Esophagus squamous epithelium (tissue), 5 donors: ENCODE data around the gene GBGT1. TPM values are rescaled to one million over a fixed set of nuclear protein-coding genes. Genes with fewer than 3 reads are reported as not detected.

ENCODE experiments used
- DNase-seq: peaks from one replicate; lab custom pipeline; 2025; lab: John Stamatoyannopoulos, UW
- H3K27ac ChIP-seq, 4 donors: fragments of 200-600 bp; sonication (generic); one replicate each; pipeline ENCODE4 v1.5.1; 2016 to 2019; ENCODE audit warnings: mild to moderate bottlenecking in 1 of 4
- H3K27me3 ChIP-seq, 4 donors: fragments of 200-600 bp; sonication (generic); 1 replicate in 3 of 4; 2 replicates in 1 of 4; pipeline versions ENCODE4 v1.5.1 to v1.6.0; 2017 to 2021; ENCODE audit warnings: antibody characterized with exemption in 1 of 4
- H3K36me3 ChIP-seq, 3 donors: fragments of 200-600 bp; sonication (generic); one replicate each; pipeline ENCODE4 v1.5.1; 2016 to 2019
- H3K4me1 ChIP-seq, 3 donors: fragments of 200-600 bp; sonication (generic); one replicate each; pipeline ENCODE4 v1.5.1; 2017 to 2019
- H3K4me3 ChIP-seq, 4 donors: fragments of 200-600 bp; sonication (generic); 1 replicate in 3 of 4; 2 replicates in 1 of 4; pipeline ENCODE4 v1.5.1; 2016 to 2019; ENCODE audit warnings: mild to moderate bottlenecking in 2 of 4, moderate library complexity in 1 of 4
- H3K9me3 ChIP-seq, 3 donors: fragments of 200-600 bp; sonication (generic); one replicate each; pipeline ENCODE4 v1.5.1; 2016 to 2019
- POLR2A ChIP-seq, 4 donors: fragments of 450-650 bp; IDR thresholded peaks; one replicate each; pipeline ENCODE4 v1.6.1; 2017; ENCODE audit warnings: antibody characterized with exemption in 4 of 4, mild to moderate bottlenecking in 4 of 4, moderate library complexity in 3 of 4
- WGBS, 2 donors: methylation state at CpG; one replicate each; pipeline ENCODE4 v1.1.5; 2018; 5-methylcytosine and 5-hydroxymethylcytosine counted together
- intact Hi-C: fragments of 100-400 bp; cut with DNase I; formaldehyde crosslinking; loops from one replicate; pipeline ENCODE4 v1.15.0; 2022
- total RNA-seq, 4 donors: library from RNA; depleted of rRNA; stranded (reverse); fragments of >200 nt; gene quantifications; one replicate each; pipeline ENCODE4 v1.1.0, GENCODE V29; 2016
- TF ChIP-seq, protein P1 (sequence below), 6 experiments: fragments of 450-650 bp in 4 of 6; fragments of 200-600 bp in 2 of 6; sonication (generic) in 2 of 6; IDR thresholded peaks; one replicate each; pipeline ENCODE4 v1.5.1; 2016 to 2019; ENCODE audit warnings: antibody characterized with exemption in 6 of 6, mild to moderate bottlenecking in 4 of 6, moderate library complexity in 4 of 6
- donor health status: DM: yes; HTN: yes; CAD: no.

Gene GBGT1
- total RNA-seq, 4 donors from 2014 or later: 3.0 to 8.8 (median 3.8) TPM

DNA sequence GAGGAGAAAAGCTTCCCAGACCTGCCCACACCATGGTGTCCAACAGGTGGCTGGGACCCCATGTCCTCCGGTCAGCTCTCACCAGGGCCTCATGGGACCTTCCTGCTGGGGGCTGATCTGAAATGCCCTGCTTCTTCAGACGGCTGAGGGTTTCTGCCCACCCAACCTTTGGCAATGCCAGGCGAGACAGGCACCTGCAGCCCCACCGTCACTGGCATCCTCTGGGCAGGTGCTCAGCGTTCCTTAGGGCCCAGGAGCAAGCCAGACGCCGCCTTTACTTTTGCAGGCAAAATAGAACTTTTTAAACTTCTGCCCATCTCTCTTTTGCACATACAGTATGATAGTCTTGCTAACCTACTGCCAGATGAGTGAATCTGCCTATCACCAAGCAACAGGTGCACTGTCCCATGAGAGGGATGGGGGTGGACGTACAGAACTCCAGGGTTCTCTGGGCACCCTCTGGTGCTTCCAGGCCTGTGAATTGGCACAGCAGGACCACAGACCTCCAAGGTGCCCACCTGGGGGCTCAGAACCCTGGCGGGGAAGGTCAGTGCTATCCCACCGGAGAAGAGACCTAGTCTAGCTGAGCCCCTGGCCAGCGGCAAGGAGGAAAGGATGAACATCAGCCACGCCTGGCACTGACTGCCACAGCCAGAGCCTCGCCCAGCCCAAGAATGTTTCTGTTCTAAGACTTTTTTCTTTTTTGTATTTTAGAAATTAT, 37.9 kb upstream of the GBGT1 start:
- TF ChIP-seq, protein P1, sequence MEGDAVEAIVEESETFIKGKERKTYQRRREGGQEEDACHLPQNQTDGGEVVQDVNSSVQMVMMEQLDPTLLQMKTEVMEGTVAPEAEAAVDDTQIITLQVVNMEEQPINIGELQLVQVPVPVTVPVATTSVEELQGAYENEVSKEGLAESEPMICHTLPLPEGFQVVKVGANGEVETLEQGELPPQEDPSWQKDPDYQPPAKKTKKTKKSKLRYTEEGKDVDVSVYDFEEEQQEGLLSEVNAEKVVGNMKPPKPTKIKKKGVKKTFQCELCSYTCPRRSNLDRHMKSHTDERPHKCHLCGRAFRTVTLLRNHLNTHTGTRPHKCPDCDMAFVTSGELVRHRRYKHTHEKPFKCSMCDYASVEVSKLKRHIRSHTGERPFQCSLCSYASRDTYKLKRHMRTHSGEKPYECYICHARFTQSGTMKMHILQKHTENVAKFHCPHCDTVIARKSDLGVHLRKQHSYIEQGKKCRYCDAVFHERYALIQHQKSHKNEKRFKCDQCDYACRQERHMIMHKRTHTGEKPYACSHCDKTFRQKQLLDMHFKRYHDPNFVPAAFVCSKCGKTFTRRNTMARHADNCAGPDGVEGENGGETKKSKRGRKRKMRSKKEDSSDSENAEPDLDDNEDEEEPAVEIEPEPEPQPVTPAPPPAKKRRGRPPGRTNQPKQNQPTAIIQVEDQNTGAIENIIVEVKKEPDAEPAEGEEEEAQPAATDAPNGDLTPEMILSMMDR (IDR thresholded peaks at IDR 0.05): no peak
- no peak for TF ChIP-seq POLR2A (IDR thresholded peaks at IDR 0.05)
- Histone ChIP-seq H3K36me3 (no peaks in the 10 kb centered on the region), H3K4me3 (no peak overlapping the region), H3K9me3 (no peaks in the 10 kb centered on the region), H3K27ac (no peak overlapping the region), H3K4me1 (no peaks in the 10 kb centered on the region), H3K27me3 (peaks cover 0 to 61% (median 0%) of the 10 kb centered on the region in 4 donors)
- DNase-seq: no peak
- intact Hi-C loops: no loop called here
- WGBS, 2 donors: 57 to 70% methylated on average over 10 to 13 of the region's 13 CpGs

- intact Hi-C loops: no loop called here
- no peaks in the 10 kb centered on the region for H3K4me1 ChIP-seq
- no peak for DNase-seq
- TF ChIP-seq, protein P1 (IDR thresholded peaks at IDR 0.05): no peak
- no peak for TF ChIP-seq POLR2A (IDR thresholded peaks at IDR 0.05)
- peaks cover 0 to 58% (median 0%) of the 10 kb centered on the region in 4 donors for H3K27me3 ChIP-seq
- H3K4me3 ChIP-seq: no peak overlapping the region
- no peaks in the 10 kb centered on the region for H3K9me3 ChIP-seq
- H3K36me3 ChIP-seq: no peaks in the 10 kb centered on the region
- no peak overlapping the region for H3K27ac ChIP-seq
- WGBS, 2 donors: 80 to 83% methylated on average over 17 of the region's 17 CpGs
Observed at GRCh38 chr9:133200631-133201030, 36.9 kb upstream of the GBGT1 start.

DNA sequence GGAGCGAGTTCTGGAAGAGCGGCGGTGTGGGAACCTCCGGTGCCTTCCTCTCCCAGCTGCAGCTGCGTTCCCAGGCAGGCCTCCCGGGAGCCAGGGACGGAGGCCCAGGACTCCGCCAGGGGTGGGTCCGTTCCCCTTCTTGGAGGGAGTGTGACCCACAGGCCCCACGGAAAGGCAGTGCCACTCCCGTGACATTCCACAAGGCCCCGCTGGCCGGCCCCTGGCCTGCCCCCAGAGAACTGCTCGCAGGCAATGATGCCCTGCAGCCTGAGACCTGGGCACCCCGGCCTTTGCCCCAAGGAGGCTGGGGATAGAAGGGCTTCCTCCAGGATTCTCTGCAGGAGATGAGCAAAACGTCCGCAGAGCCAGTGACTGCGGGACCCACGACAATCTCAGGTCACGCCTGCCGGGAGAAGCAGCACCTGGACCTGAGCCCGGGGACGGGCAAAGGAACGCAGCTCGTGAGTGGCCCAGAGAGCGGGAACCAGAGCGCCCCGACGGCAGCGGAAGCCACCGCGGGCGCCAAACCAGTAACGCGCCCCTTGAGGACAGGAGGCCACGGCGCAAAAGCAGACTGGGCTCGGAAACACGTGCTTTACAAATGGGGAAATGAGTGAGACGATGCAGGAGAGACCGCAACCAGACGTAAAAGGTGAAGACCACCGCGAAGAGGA, 36.1 kb upstream of the GBGT1 start:
- TF ChIP-seq, protein P1 (IDR thresholded peaks at IDR 0.05): no peak
- TF ChIP-seq POLR2A (IDR thresholded peaks at IDR 0.05): no peak
- no peak for DNase-seq
- Histone ChIP-seq H3K9me3 (peaks cover 0 to 6% (median 4%) of the 10 kb centered on the region in 3 donors), H3K27ac (peak overlapping the region in 1 of 4 donors; percentile 36), H3K27me3 (peaks cover 0 to 55% (median 0%) of the 10 kb centered on the region in 4 donors), H3K4me3 (peak overlapping the region; percentile 25 to 49 (median 41)), H3K4me1 (no peaks in the 10 kb centered on the region), H3K36me3 (no peaks in the 10 kb centered on the region)
- intact Hi-C loops: no loop called here
- WGBS, 2 donors: 58 to 60% methylated on average over 17 to 28 of the region's 44 CpGs

GRCh38 chr9:133195029-133195428, 31.3 kb upstream of the GBGT1 start:
- Histone ChIP-seq H3K27ac (no peak overlapping the region), H3K4me3 (no peak overlapping the region), H3K4me1 (no peaks in the 10 kb centered on the region), H3K36me3 (no peaks in the 10 kb centered on the region), H3K27me3 (peaks cover 0 to 42% (median 0%) of the 10 kb centered on the region in 4 donors), H3K9me3 (peaks cover 0 to 8% (median 4%) of the 10 kb centered on the region in 3 donors)
- no peak for DNase-seq
- intact Hi-C loops: no loop called here
- TF ChIP-seq, protein P1 (IDR thresholded peaks at IDR 0.05): no peak
- TF ChIP-seq POLR2A (IDR thresholded peaks at IDR 0.05): no peak

GRCh38 chr9:133194597-133194996, 30.9 kb upstream of the GBGT1 start:
- Histone ChIP-seq H3K9me3 (peaks cover 0 to 8% (median 4%) of the 10 kb centered on the region in 3 donors), H3K36me3 (no peaks in the 10 kb centered on the region), H3K4me1 (no peaks in the 10 kb centered on the region), H3K4me3 (no peak overlapping the region), H3K27me3 (peaks cover 0 to 41% (median 0%) of the 10 kb centered on the region in 4 donors), H3K27ac (no peak overlapping the region)
- DNase-seq: no peak
- intact Hi-C loops: no loop called here
- TF ChIP-seq, protein P1 (IDR thresholded peaks at IDR 0.05): no peak
- TF ChIP-seq POLR2A (IDR thresholded peaks at IDR 0.05): no peak
- WGBS, 2 donors: 75 to 81% methylated on average over 4 of the region's 4 CpGs
